Cardiac septum (tissue), 1 donor: Measurements from ENCODE around the gene SDHC. TPM values are rescaled to one million over a fixed set of nuclear protein-coding genes. Genes with fewer than 3 reads are reported as not detected.
"Not testable (repeated sequence)": the region's sequence is repeated elsewhere in the genome, so short reads cannot be mapped to it uniquely, and the experiment has no call there.

Experiments used
- DNase-seq: peaks from one replicate; pipeline ENCODE4 v3.0.0-alpha.2; 2020; ENCODE audit warnings: low spot score
- intact Hi-C: fragments of 100-400 bp; cut with DNase I; formaldehyde crosslinking; loops from one replicate; pipeline ENCODE4 v1.14.0; 2022
- total RNA-seq: library from RNA; stranded (reverse); fragmentation: NEBNext Ultra II Directional; extraction: Animal tissue kit (Norgen Biotek cat#: 25700); gene quantifications from one replicate; pipeline ENCODE4 v1.2.1, GENCODE V29; 2021
- donor health status: DM: no; HTN: no; CAD: no.

SDHC gene
- total RNA-seq, 1 donor from 2014 or later = 306 TPM

GRCh38 chr1:161408429-161409052 lies 94.4 kb downstream of the SDHC start:
- no peak for DNase-seq
- intact Hi-C loops = no loop called here

- intact Hi-C loops, DNase-seq: not testable (repeated sequence)
Measured at GRCh38 chr1:161409848-161410635, 95.9 kb downstream of the SDHC start.

GRCh38 chr1:161410636-161410970 lies 96.4 kb downstream of the SDHC start:
- DNase-seq, intact Hi-C loops: not testable (repeated sequence)

Other genes with a start within 250 kb of the SDHC start
- gene ARHGAP30, start 244.5 kb upstream of the SDHC start, total RNA-seq = 2.6 TPM
- gene NECTIN4, start 224.8 kb upstream of the SDHC start, total RNA-seq = not detected
- 10.7 TPM for gene KLHDC9, start 216.0 kb upstream of the SDHC start, total RNA-seq
- gene PFDN2, start 196.3 kb upstream of the SDHC start, total RNA-seq = 43.1 TPM
- 31.3 TPM for gene NIT1, start 196.3 kb upstream of the SDHC start, total RNA-seq
- 28.3 TPM for gene DEDD, start 181.7 kb upstream of the SDHC start, total RNA-seq
- 73.6 TPM for gene UFC1, start 160.4 kb upstream of the SDHC start, total RNA-seq
- gene USP21, start 154.9 kb upstream of the SDHC start, total RNA-seq = 17.4 TPM
- gene PPOX, start 148.0 kb upstream of the SDHC start, total RNA-seq = 12.9 TPM
- gene B4GALT3, start 136.9 kb upstream of the SDHC start, total RNA-seq = 22.2 TPM
- gene ADAMTS4, start 115.3 kb upstream of the SDHC start, total RNA-seq = 24.0 TPM
- gene NDUFS2, start 112.0 kb upstream of the SDHC start, total RNA-seq = 253 TPM
- 11.4 TPM for gene FCER1G, start 99.1 kb upstream of the SDHC start, total RNA-seq
- gene APOA2, start 90.8 kb upstream of the SDHC start, total RNA-seq = not detected
- 34.1 TPM for gene TOMM40L, start 88.3 kb upstream of the SDHC start, total RNA-seq
- gene NR1I3, start 76.2 kb upstream of the SDHC start, total RNA-seq = not detected
- gene PCP4L1, start 55.6 kb upstream of the SDHC start, total RNA-seq = 0.38 TPM
- gene MPZ, start 4.4 kb upstream of the SDHC start, total RNA-seq = 1.5 TPM
- not detected for gene CFAP126, start 53.5 kb downstream of the SDHC start, total RNA-seq
- gene FCGR2A, start 191.1 kb downstream of the SDHC start, total RNA-seq = 19.2 TPM
- gene HSPA6, start 210.2 kb downstream of the SDHC start, total RNA-seq = 1.9 TPM
- 14.7 TPM for gene FCGR3A, start 235.4 kb downstream of the SDHC start, total RNA-seq